VCaP (cell line): Measurements from ENCODE around the gene IPMK.

Experiments
- H3K27ac ChIP-seq: fragments of 450-650 bp; 2 replicates; pipeline ENCODE4 v1.5.1; 2017
- TF ChIP-seq, protein P1 (sequence below): fragments of 450-650 bp; conservative IDR thresholded peaks from 2 replicates; pipeline ENCODE4 v1.5.1; 2017; ENCODE audit warnings: mild to moderate bottlenecking, moderate library complexity

The IPMK gene

DNA sequence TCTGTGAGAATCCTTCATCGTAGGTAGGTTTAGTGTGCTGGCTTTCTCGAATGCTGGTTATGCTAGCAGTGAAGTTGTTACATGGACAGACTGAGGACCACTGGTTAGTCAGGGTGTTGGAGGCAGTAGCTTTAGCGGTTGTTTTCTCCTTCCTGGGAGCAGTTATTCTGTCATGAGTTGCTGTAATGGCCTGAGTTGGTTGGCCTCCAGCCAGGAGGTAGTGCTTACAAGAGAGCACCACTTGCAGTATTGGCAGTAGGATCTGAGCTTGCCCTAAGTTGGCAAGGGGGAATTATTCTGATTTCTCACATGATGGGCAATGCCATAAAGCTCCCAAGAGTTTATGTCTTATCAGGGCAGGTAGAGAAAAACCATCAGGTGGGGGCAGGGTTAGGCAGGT lies 58.0 kb downstream of the IPMK start:
- TF ChIP-seq, protein P1, sequence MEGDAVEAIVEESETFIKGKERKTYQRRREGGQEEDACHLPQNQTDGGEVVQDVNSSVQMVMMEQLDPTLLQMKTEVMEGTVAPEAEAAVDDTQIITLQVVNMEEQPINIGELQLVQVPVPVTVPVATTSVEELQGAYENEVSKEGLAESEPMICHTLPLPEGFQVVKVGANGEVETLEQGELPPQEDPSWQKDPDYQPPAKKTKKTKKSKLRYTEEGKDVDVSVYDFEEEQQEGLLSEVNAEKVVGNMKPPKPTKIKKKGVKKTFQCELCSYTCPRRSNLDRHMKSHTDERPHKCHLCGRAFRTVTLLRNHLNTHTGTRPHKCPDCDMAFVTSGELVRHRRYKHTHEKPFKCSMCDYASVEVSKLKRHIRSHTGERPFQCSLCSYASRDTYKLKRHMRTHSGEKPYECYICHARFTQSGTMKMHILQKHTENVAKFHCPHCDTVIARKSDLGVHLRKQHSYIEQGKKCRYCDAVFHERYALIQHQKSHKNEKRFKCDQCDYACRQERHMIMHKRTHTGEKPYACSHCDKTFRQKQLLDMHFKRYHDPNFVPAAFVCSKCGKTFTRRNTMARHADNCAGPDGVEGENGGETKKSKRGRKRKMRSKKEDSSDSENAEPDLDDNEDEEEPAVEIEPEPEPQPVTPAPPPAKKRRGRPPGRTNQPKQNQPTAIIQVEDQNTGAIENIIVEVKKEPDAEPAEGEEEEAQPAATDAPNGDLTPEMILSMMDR = no peak
- H3K27ac ChIP-seq = no peak overlapping the region

DNA sequence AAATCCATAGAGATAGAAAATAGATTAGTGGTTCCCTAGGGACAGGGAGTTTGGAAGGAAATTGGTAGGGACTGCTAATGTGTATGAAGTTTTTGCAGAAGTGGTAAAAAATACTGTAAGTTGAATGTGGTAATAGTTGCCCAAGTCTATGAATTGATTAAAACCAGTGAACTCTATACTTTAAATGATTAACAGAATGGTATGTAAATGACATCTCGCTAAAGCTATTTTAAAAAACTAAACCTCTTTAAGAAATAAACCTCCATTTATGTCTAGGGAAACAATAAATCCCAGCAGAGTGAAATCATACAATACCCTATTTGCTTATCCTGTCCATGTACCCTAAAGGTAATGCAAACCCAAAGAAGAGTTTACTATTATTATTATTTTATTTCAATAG lies 61.4 kb downstream of the IPMK start:
- no peak overlapping the region for H3K27ac ChIP-seq
- TF ChIP-seq, protein P1 = no peak

DNA sequence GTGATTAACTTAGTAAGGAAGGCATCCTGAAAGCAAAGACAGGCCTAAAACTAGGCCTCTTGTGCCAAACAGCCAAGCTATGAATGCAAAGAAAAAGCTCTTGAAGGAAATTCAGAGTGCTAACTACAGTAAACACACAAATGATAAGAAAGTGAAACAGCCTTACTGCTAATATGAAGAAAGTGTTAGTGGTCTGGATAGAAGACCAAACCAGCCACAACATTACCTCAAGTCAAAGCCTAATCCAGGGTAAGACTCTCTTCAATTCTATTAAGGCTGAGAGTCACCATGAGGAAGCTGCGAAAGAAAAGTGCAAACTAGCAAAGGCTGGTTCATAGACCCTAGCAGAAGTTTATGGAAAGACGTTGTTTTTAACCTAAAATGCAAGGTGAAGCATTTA lies 66.0 kb downstream of the IPMK start:
- no peak overlapping the region for H3K27ac ChIP-seq
- TF ChIP-seq, protein P1 = no peak

DNA sequence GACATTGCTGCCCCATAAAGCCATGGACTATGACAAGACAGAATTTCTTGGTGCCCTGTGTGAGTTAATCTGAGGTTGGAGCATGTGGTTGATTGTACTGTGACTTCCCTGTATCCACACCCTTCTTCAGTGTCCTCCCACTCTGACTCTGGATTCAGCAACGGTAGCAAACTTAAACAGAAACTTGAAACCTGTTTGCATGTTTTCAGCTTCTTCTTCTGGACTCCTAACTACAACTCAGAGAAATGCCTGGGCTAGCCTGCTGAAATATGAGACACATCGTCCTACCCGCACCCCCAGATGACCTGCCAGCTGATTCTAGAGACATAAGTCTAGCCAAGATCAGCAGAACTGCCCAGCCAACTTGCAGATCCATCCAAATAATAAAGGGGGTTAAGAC lies 78.4 kb downstream of the IPMK start:
- TF ChIP-seq, protein P1 = no peak

DNA sequence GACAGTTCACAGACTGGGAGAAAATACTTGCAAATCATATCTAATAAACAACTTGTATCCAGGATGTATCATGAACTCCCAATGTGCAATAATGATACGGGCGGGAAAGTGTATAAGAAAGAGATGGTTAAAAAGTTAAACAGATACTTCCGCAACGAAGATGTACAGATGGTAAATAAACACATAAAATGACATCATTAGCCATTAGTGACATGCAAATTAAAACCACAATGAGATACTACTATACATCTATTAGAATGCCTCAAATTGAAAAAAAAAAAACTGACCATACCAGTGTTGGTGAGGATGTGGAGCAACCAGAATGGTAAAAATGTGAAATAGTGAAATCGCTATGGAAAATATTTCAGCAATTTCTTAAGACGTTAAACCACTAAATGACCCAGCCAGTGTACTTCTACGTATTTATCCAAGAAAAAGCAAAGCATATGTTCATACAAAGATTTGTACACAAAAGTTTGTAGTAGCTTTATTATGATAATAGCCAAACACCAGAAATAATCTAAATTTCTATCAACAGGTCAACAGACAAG lies 83.5 kb downstream of the IPMK start:
- TF ChIP-seq, protein P1 = no peak

More for the DNA sequence above, 78.4 kb downstream of the IPMK start:
- H3K27ac ChIP-seq = no peak overlapping the region

DNA sequence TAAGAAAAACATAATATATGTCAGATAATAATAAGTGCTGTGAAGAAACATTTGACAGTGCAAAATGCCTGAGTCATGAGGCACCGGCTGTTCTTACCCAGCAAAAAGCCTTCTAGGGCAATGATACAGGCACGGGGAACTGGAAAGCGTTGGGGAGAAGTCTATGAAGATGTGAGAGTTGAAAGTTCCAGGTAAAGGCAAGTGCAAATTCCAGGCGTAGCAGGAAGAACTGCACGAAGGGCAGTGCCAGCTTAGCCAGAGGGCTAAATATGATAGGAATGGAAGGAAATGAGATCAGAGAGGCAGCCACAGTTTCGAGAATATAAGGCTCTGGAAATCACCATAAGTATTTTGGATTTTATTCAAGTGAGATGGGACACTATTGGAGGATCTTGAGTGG lies 87.0 kb downstream of the IPMK start:
- no peak overlapping the region for H3K27ac ChIP-seq
- TF ChIP-seq, protein P1 = no peak

More for the DNA sequence above, 83.5 kb downstream of the IPMK start:
- H3K27ac ChIP-seq = no peak overlapping the region

DNA sequence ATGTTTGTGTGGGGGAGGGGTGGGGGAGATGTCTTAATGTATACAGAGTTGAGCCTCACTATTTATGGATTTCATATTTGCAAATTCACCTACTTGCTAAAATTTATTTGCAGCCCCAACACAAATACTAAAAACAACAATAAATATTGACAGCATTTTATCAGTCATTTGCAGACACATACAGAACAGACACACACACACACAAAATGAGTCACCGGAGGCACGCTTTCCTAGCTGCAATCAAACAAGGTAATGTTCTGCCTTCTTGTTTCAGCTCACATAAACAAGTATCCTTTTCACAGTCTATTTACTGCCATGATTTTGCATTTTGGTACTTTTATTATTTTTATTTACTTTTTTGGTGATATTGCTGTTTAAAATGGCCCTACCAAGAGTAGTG lies 88.5 kb downstream of the IPMK start:
- no peak overlapping the region for H3K27ac ChIP-seq
- TF ChIP-seq, protein P1 = no peak
